Measurements from ENCODE around the gene MXRA7.

DNA sequence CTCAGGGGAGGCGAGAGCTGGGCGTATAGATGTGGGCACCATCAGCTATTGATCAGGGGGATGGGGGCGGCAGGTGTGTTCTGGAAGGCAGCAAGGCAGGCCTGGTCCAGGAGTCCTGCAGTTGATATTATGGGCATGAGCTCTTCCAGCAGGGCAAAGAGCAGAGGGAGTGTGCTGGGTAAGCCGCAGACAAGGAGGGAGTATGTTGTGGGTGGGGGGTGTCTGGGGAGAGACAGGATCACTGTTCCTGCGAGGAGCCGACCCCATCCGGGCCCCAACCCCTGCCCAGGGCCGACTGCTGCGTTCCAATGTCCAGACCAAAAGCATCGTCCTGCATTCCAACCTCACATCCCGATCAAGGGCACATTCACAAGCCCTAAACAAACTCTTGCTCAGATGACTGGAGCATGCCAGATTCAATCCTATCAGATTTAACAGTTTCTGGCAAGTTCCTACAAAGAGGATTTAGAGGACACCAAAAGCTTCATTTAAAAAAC lies 9.2 kb downstream of the MXRA7 start:
- TF ChIP-seq CTCF (IDR thresholded peaks at IDR 0.05), result no peak
- no peak for TF ChIP-seq POLR2A (IDR thresholded peaks at IDR 0.05)
- no peak for TF ChIP-seq POLR2AphosphoS5 (IDR thresholded peaks at IDR 0.05)
